Measurements from ENCODE around the gene FYN. TPM values are rescaled to one million over a fixed set of nuclear protein-coding genes. Genes with fewer than 3 reads are reported as not detected.

FYN gene
- polyA plus RNA-seq, 1 donor (not counting 4 experiments of a cell fraction or from before 2014, with no cell fraction given) = 24.7 TPM

DNA sequence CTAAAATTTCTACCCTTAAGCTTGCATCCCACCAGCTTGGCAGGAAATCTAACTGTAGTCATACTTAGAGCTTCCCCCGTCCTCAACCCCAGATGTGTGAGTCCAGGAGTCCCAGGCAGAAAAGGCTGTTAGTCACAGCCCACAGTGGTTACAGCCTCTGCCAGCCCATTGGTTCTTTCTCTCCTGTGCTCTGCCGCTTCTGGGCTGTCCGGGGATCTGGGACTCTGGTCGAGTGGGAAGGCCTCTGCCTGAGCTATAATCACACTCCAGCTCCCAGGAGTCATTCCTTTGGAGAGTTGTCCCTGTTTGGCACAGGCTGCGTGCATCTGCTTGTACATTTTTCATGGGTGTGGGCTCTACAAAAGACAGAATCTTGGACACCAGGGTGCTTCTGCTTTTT lies 45.6 kb upstream of the FYN start:
- dilution Hi-C loops (cut with MboI; ENCODE audit: extremely low pct_ligation_motif_present, low sequenced_read_pairs) = no loop called here
- Histone ChIP-seq H3K27me3 (ENCODE audit: control insufficient read depth, extremely low read depth, insufficient read depth, low read length) (no peaks in the 10 kb centered on the region), H3K9me3 (ENCODE audit: control insufficient read depth, low read depth, low read length) (no peaks in the 10 kb centered on the region), H3K79me2 (ENCODE audit: control insufficient read depth, insufficient read depth, low read length) (no peaks in the 10 kb centered on the region), H4K20me1 (ENCODE audit: control insufficient read depth, extremely low read depth, insufficient read depth, low read length) (no peaks in the 10 kb centered on the region), H3K4me1 (ENCODE audit: control insufficient read depth, extremely low read depth, insufficient read depth, low read length) (peaks cover 17% of the 10 kb centered on the region), H3K9ac (ENCODE audit: control insufficient read depth, extremely low read depth, insufficient read depth, low read length) (no peak overlapping the region), H3K27ac (ENCODE audit: control insufficient read depth, insufficient read depth, low read length) (no peak overlapping the region), H3K36me3 (ENCODE audit: control insufficient read depth in 2 of 2, extremely low read depth in 1 of 2, insufficient read depth in 2 of 2, low read length in 2 of 2) (no peaks in the 10 kb centered on the region), H3K4me3 (ENCODE audit: control insufficient read depth in 2 of 3, extremely low read depth in 1 of 3, insufficient read depth in 2 of 3, low read depth in 1 of 3, low read length in 3 of 3) (no peak overlapping the region), H2AFZ (ENCODE audit: control insufficient read depth, low read length) (no peak overlapping the region), H3K4me2 (ENCODE audit: control insufficient read depth, extremely low read depth, insufficient read depth, low read depth, low read length) (no peak overlapping the region), H3K9me1 (ENCODE audit: control insufficient read depth, extremely low read depth, insufficient read depth, low read length) (no peaks in the 10 kb centered on the region)
- FAIRE-seq (no peak), DNase-seq (ENCODE audit: low read depth, low spot score) (no peak)
- TF ChIP-seq, protein P1, sequence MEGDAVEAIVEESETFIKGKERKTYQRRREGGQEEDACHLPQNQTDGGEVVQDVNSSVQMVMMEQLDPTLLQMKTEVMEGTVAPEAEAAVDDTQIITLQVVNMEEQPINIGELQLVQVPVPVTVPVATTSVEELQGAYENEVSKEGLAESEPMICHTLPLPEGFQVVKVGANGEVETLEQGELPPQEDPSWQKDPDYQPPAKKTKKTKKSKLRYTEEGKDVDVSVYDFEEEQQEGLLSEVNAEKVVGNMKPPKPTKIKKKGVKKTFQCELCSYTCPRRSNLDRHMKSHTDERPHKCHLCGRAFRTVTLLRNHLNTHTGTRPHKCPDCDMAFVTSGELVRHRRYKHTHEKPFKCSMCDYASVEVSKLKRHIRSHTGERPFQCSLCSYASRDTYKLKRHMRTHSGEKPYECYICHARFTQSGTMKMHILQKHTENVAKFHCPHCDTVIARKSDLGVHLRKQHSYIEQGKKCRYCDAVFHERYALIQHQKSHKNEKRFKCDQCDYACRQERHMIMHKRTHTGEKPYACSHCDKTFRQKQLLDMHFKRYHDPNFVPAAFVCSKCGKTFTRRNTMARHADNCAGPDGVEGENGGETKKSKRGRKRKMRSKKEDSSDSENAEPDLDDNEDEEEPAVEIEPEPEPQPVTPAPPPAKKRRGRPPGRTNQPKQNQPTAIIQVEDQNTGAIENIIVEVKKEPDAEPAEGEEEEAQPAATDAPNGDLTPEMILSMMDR (optimal IDR thresholded peaks at IDR 0.05 in 1 of 3, IDR thresholded peaks at IDR 0.05 in 1 of 3, conservative IDR thresholded peaks at IDR 0.05 in 1 of 3; ENCODE audit: extremely low read depth in 1 of 3, insufficient read depth in 2 of 3, low read length in 3 of 3) = no peak
- no peak for TF ChIP-seq EZH2 (IDR thresholded peaks at IDR 0.05; ENCODE audit: low read length)

DNA sequence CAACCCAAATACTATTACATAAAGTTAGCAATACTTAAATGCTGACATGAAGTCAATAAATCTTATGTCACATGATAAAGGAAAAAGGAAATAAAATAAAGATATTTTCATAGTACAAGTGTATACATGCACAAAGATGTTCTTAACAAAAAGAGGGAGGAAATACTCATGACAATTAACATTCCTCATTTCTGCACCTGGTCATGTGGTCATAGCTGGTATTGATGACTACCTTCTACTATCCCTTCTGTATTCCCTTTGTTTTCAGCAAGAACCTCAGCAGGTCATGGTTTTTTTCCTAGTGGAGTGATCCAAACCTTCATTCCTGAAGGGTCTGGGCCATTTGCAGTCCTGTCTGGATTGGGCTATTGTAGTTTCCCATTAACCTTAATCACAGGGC lies 43.5 kb upstream of the FYN start:
- dilution Hi-C loops (cut with MboI; ENCODE audit: extremely low pct_ligation_motif_present, low sequenced_read_pairs) = no loop called here
- FAIRE-seq (no peak), DNase-seq (ENCODE audit: low read depth, low spot score) (no peak)
- no peak overlapping the region for H3K4me3 ChIP-seq (ENCODE audit: control insufficient read depth in 2 of 3, extremely low read depth in 1 of 3, insufficient read depth in 2 of 3, low read depth in 1 of 3, low read length in 3 of 3)
- no peaks in the 10 kb centered on the region for H3K79me2 ChIP-seq (ENCODE audit: control insufficient read depth, insufficient read depth, low read length)
- H3K27ac ChIP-seq (ENCODE audit: control insufficient read depth, insufficient read depth, low read length) = no peak overlapping the region
- no peak for TF ChIP-seq EZH2 (IDR thresholded peaks at IDR 0.05; ENCODE audit: low read length)
- TF ChIP-seq, protein P1 (optimal IDR thresholded peaks at IDR 0.05 in 1 of 3, IDR thresholded peaks at IDR 0.05 in 1 of 3, conservative IDR thresholded peaks at IDR 0.05 in 1 of 3; ENCODE audit: extremely low read depth in 1 of 3, insufficient read depth in 2 of 3, low read length in 3 of 3) = no peak
- no peaks in the 10 kb centered on the region for H3K9me1 ChIP-seq (ENCODE audit: control insufficient read depth, extremely low read depth, insufficient read depth, low read length)
- H3K9ac ChIP-seq (ENCODE audit: control insufficient read depth, extremely low read depth, insufficient read depth, low read length) = no peak overlapping the region
- H4K20me1 ChIP-seq (ENCODE audit: control insufficient read depth, extremely low read depth, insufficient read depth, low read length) = no peaks in the 10 kb centered on the region
- H3K4me1 ChIP-seq (ENCODE audit: control insufficient read depth, extremely low read depth, insufficient read depth, low read length) = peaks cover 12% of the 10 kb centered on the region
- no peak overlapping the region for H3K4me2 ChIP-seq (ENCODE audit: control insufficient read depth, extremely low read depth, insufficient read depth, low read depth, low read length)
- no peaks in the 10 kb centered on the region for H3K27me3 ChIP-seq (ENCODE audit: control insufficient read depth, extremely low read depth, insufficient read depth, low read length)
- H3K36me3 ChIP-seq (ENCODE audit: control insufficient read depth in 2 of 2, extremely low read depth in 1 of 2, insufficient read depth in 2 of 2, low read length in 2 of 2) = no peaks in the 10 kb centered on the region
- no peaks in the 10 kb centered on the region for H3K9me3 ChIP-seq (ENCODE audit: control insufficient read depth, low read depth, low read length)
- no peak overlapping the region for H2AFZ ChIP-seq (ENCODE audit: control insufficient read depth, low read length)
